NT2/D1 (cell line): ENCODE measurements around the gene CPSF7.

Source experiments
- SUZ12 ChIP-seq: IDR thresholded peaks from 2 replicates; pipeline ENCODE4 v1.6.1; 2011; ENCODE audit not compliant: insufficient read length, insufficient read depth; ENCODE audit errors: extremely low read depth
- YY1 ChIP-seq: IDR thresholded peaks from 2 replicates; pipeline ENCODE4 v1.6.1; 2011; ENCODE audit not compliant: insufficient read length, insufficient read depth
- ZNF274 ChIP-seq: IDR thresholded peaks from 2 replicates; pipeline ENCODE4 v1.6.1; 2011; ENCODE audit warnings: mild to moderate bottlenecking, low read depth, low read length

DNA sequence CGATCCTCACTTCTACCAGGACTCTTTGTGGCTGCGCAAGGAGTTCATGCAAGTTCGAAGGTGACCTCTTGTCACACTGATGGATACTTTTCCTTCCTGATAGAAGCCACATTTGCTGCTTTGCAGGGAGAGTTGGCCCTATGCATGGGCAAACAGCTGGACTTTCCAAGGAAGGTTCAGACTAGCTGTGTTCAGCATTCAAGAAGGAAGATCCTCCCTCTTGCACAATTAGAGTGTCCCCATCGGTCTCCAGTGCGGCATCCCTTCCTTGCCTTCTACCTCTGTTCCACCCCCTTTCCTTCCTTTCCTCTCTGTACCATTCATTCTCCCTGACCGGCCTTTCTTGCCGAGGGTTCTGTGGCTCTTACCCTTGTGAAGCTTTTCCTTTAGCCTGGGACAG is 61.1 kb downstream of the CPSF7 start:
- no peak for TF ChIP-seq YY1
- no peak for TF ChIP-seq SUZ12
- no peak for TF ChIP-seq ZNF274
